HepG2 (cell line): ENCODE measurements around the gene HIGD1C. TPM values are rescaled to one million over a fixed set of nuclear protein-coding genes. Genes with fewer than 3 reads are reported as not detected.

Experiments
- ATAC-seq: fragments of 200-7000 bp; cut with Tn5 transposase; 3 replicates; pipeline ENCODE4 v1.9.1; 2020; ENCODE audit warnings: mild to moderate bottlenecking, moderate library complexity
- BruUV-seq: library from RNA; stranded (reverse); fragments of 400-500 nt; replicated peaks from 2 replicates; lab custom pipeline; 2021; lab: Mats Ljungman, UMichigan
- CTCF ChIA-PET: fragments of 300-600 bp; formaldehyde crosslinking; extraction: SDS; loops from one replicate; lab custom pipeline; 2021; ENCODE audit warnings: low total read pairs, inconsistent platforms, low intra/inter-chr PET ratio; lab: Yijun Ruan, JAX
- POLR2A ChIA-PET: fragments of 350-600 bp; sonication (Branson Sonifier 250); formaldehyde crosslinking; loops from one replicate; lab custom pipeline; 2020; ENCODE audit warnings: antibody characterized with exemption, inconsistent platforms; lab: Yijun Ruan, JAX
- DNase-seq: peaks from one replicate; pipeline ENCODE4 v3.0.0-alpha.2; 2015; ENCODE audit warnings: low spot score
- FAIRE-seq: peaks from 3 replicates; lab custom pipeline; 2011; peaks lifted over from hg19 to GRCh38; lab: Jason Lieb, UNC
- H2AFZ ChIP-seq: one replicate; pipeline ENCODE4 v1.6.1; 2011; ENCODE audit warnings: low read length, inconsistent platforms
- H3K27ac ChIP-seq: fragments of 300-600 bp; 3 replicates; pipeline ENCODE4 v1.8.0; 2011; ENCODE audit warnings: mixed run types, mild to moderate bottlenecking, mixed read lengths, low read length, inconsistent platforms; ENCODE audit not compliant: insufficient read depth; ENCODE audit errors: extremely low read length
- H3K27me3 ChIP-seq, 2 experiments: fragments of 200-600 bp in 1 of 2; 2 replicates in 1 of 2; 3 replicates in 1 of 2; pipeline versions ENCODE4 v1.6.0 to v1.8.0; 2011; ENCODE audit warnings: low read length in 2 of 2, mild to moderate bottlenecking in 2 of 2, moderate library complexity in 2 of 2, inconsistent platforms in 1 of 2; ENCODE audit not compliant: insufficient read depth in 2 of 2, control insufficient read depth in 1 of 2
- H3K36me3 ChIP-seq, 2 experiments: fragments of 200-600 bp in 1 of 2; replicated peaks in 1 of 2; 2 replicates in 1 of 2; 3 replicates in 1 of 2; pipeline versions ENCODE4 v1.5.1 to v1.8.0; 2011; ENCODE audit warnings: low read length in 2 of 2, inconsistent platforms in 1 of 2; ENCODE audit not compliant: insufficient read depth in 2 of 2, control insufficient read depth in 1 of 2
- H3K4me1 ChIP-seq: 2 replicates; pipeline ENCODE4 v1.5.1; 2012; ENCODE audit warnings: low read length, inconsistent platforms; ENCODE audit not compliant: insufficient read depth
- H3K4me2 ChIP-seq: 2 replicates; pipeline ENCODE4 v1.6.0; 2011; ENCODE audit warnings: low read depth, low read length, inconsistent platforms
- H3K4me3 ChIP-seq, 3 experiments: fragments of 200-600 bp in 1 of 3; sonication (generic), shearing (Covaris generic) in 1 of 3; replicated peaks in 1 of 3; 2 replicates each; pipeline ENCODE4 v1.5.1; 2011 to 2016; ENCODE audit warnings: low read length in 3 of 3, inconsistent platforms in 2 of 3, low read depth in 2 of 3, mild to moderate bottlenecking in 2 of 3, control low read depth in 1 of 3, mixed read lengths in 1 of 3; ENCODE audit not compliant: insufficient read depth in 1 of 3
- H3K79me2 ChIP-seq: one replicate; pipeline ENCODE4 v1.6.1; 2011; ENCODE audit warnings: low read length, inconsistent platforms; ENCODE audit not compliant: insufficient read depth
- H3K9ac ChIP-seq: 2 replicates; pipeline ENCODE4 v1.6.0; 2011; ENCODE audit warnings: mild to moderate bottlenecking, low read depth, low read length, inconsistent platforms; ENCODE audit not compliant: insufficient read depth
- H3K9me3 ChIP-seq: 2 replicates; pipeline ENCODE4 v1.5.1; 2012; ENCODE audit warnings: mild to moderate bottlenecking, low read length
- H4K20me1 ChIP-seq: 2 replicates; pipeline ENCODE4 v1.6.0; 2011; ENCODE audit warnings: inconsistent platforms, mild to moderate bottlenecking, low read length, moderate library complexity; ENCODE audit not compliant: insufficient read depth
- AGO2 ChIP-seq: fragments of 200-400 bp; formaldehyde crosslinking; optimal IDR thresholded peaks from 2 replicates; pipeline ENCODE3; 2017; ENCODE audit warnings: mild to moderate bottlenecking, low read depth, low read length, moderate library complexity
- CHCHD3 ChIP-seq: sonication (generic); formaldehyde crosslinking; IDR thresholded peaks from 2 replicates; pipeline ENCODE4 v1.8.0; 2022; ENCODE audit warnings: mild to moderate bottlenecking, missing genetic modification reagents, moderate library complexity
- FOXA3 ChIP-seq: IDR thresholded peaks from 2 replicates; pipeline ENCODE4 v1.6.1; 2016; ENCODE audit warnings: missing genetic modification reagents, missing compliant biosample characterization
- MBD4 ChIP-seq: IDR thresholded peaks from 2 replicates; pipeline ENCODE4 v1.6.1; 2012; ENCODE audit warnings: low read length, inconsistent platforms, borderline replicate concordance
- NFKB2 ChIP-seq: sonication (generic); formaldehyde crosslinking; IDR thresholded peaks from 2 replicates; pipeline ENCODE4 v1.4.0; 2020; ENCODE audit warnings: missing genetic modification reagents, borderline replicate concordance
- RELA ChIP-seq: sonication (generic); formaldehyde crosslinking; IDR thresholded peaks from 2 replicates; pipeline ENCODE4 v1.4.0; 2020; ENCODE audit warnings: missing genetic modification reagents
- U2AF2 ChIP-seq: fragments of 200-400 bp; formaldehyde crosslinking; IDR thresholded peaks from 2 replicates; pipeline ENCODE4 v1.6.1; 2017; ENCODE audit warnings: low read depth, mild to moderate bottlenecking, low read length
- ZFP37 ChIP-seq: sonication (generic); formaldehyde crosslinking; IDR thresholded peaks from 2 replicates; pipeline ENCODE4 v1.4.0; 2020; ENCODE audit warnings: missing genetic modification reagents, borderline replicate concordance
- ZFX ChIP-seq: sonication (generic); formaldehyde crosslinking; IDR thresholded peaks from 2 replicates; pipeline ENCODE4 v1.4.0; 2020; ENCODE audit warnings: mild to moderate bottlenecking, low read depth, missing genetic modification reagents, moderate library complexity
- ZKSCAN8 ChIP-seq: IDR thresholded peaks from 2 replicates; pipeline ENCODE4 v1.6.1; 2016; ENCODE audit warnings: borderline replicate concordance, missing genetic modification reagents, missing compliant biosample characterization
- ZNF230 ChIP-seq: sonication (generic); formaldehyde crosslinking; IDR thresholded peaks from 2 replicates; pipeline ENCODE4 v1.4.0; 2020; ENCODE audit warnings: mild to moderate bottlenecking, missing genetic modification reagents
- ZNF333 ChIP-seq: sonication (generic); formaldehyde crosslinking; IDR thresholded peaks from 2 replicates; pipeline ENCODE4 v1.4.0; 2020; ENCODE audit warnings: mild to moderate bottlenecking, missing genetic modification reagents, borderline replicate concordance
- ZNF749 ChIP-seq: sonication (generic); formaldehyde crosslinking; IDR thresholded peaks from 2 replicates; pipeline ENCODE4 v1.8.0; 2022; ENCODE audit warnings: mild to moderate bottlenecking, missing genetic modification reagents, moderate library complexity, borderline replicate concordance
- WGBS: methylation state at CpG from one replicate; pipeline ENCODE4 v1.1.6; 2017; ENCODE audit warnings: low lambda C conversion rate; 5-methylcytosine and 5-hydroxymethylcytosine counted together
- in situ Hi-C: cut with HindIII; loops from 2 replicates; pipeline ENCODE4 v1.10.0; 2017; ENCODE audit warnings: low pct_unique_long_range_greater_than_20kb; ENCODE audit not compliant: extremely low pct_ligation_motif_present
- intact Hi-C: fragments of 100-400 bp; cut with micrococcal nuclease; formaldehyde crosslinking; loops from one replicate; pipeline ENCODE4 v1.10.0; 2022; ENCODE audit not compliant: unreplicated experiment
- polyA plus RNA-seq, 8 experiments: library from polyadenylated mRNA; depleted of rRNA in 3 of 8; stranded (reverse) in 7 of 8; unstranded in 1 of 8; fragments of >200 nt; fragmentation: Illumina TruSeq in 4 of 8; extraction: Trizol in 4 of 8; gene quantifications; 2 replicates each; pipeline versions ENCODE4 v1.2.1 to v1.2.3, GENCODE V29; 2011 to 2016; ENCODE audit warnings: low read depth in 4 of 8, missing spikeins in 1 of 8, mixed read lengths in 1 of 8; ENCODE audit not compliant: insufficient read depth in 1 of 8
- total RNA-seq, 5 experiments: library from RNA; depleted of rRNA; stranded (reverse); fragments of >200 nt; fragmentation: Illumina TruSeq; extraction: Trizol; gene quantifications; 2 replicates each; pipeline ENCODE4 v1.2.3, GENCODE V29; 2016; ENCODE audit warnings: low read depth in 1 of 5
- TF ChIP-seq, protein P1 (sequence below): sonication (generic); formaldehyde crosslinking; IDR thresholded peaks from 2 replicates; pipeline ENCODE4 v1.9.0; 2021; ENCODE audit warnings: missing genetic modification reagents, borderline replicate concordance
- TF ChIP-seq, protein P2 (sequence below): sonication (generic); formaldehyde crosslinking; IDR thresholded peaks from 2 replicates; pipeline ENCODE4 v1.4.0; 2020; ENCODE audit warnings: mild to moderate bottlenecking, missing genetic modification reagents
- TF ChIP-seq, protein P3 (sequence below): sonication (generic); formaldehyde crosslinking; IDR thresholded peaks from 2 replicates; pipeline ENCODE4; 2020; ENCODE audit warnings: missing genetic modification reagents, mild to moderate bottlenecking, borderline replicate concordance
- TF ChIP-seq, protein P4 (sequence below): sonication (generic); formaldehyde crosslinking; IDR thresholded peaks from 2 replicates; pipeline ENCODE4 v1.4.0; 2020; ENCODE audit warnings: missing genetic modification reagents

The HIGD1C gene
- total and polyA plus RNA-seq, 2 of the 13 experiments (the other 11 are each of a cell fraction or from before 2014, with no cell fraction given), result not detected

DNA sequence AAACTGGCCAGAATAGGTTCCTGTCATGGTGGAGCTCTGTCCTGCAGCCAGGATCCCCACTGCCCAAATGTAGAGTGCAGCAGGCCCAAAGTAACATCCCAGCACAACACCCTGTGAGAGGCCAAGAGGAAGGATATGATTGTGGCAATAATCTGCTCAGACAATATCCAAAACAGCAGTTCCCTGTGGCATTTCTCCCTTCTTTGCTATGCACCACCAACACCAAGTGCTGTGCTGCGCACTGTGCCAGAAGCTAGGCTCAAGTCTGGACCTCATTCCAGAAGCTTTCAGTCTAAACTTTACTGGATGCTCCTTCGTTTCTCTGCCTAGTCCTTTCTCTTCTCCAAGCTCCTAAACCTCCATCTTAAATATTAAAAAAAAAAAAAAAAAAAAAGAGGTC, 40.5 kb downstream of the HIGD1C start:
- intact Hi-C loops, result no loop called here
- in situ Hi-C loops, result no loop called here
- Histone ChIP-seq H2AFZ (no peak overlapping the region), H3K79me2 (no peaks in the 10 kb centered on the region), H3K4me1 (peaks cover 3% of the 10 kb centered on the region; the same call in 1 of the 2 replicates), H3K4me2 (no peak overlapping the region), H3K9me3 (no peaks in the 10 kb centered on the region), H3K27me3 (no peaks in the 10 kb centered on the region), H4K20me1 (no peaks in the 10 kb centered on the region), H3K36me3 (peaks cover 29 to 70% of the 10 kb centered on the region in 2 experiments), H3K9ac (no peak overlapping the region), H3K4me3 (no peak overlapping the region), H3K27ac (no peak overlapping the region)
- ATAC-seq, result no peak
- CTCF ChIA-PET, result no interaction called here
- WGBS, result 49% methylated on average over 2 of the region's 2 CpGs
- no peak for DNase-seq
- BruUV-seq, result no TSS peak
- FAIRE-seq, result no peak
- POLR2A ChIA-PET, result no interaction called here
- TF ChIP-seq AGO2 (no peak), FOXA3 (CRISPR knock-in tag) (no peak), U2AF2 (no peak), ZKSCAN8 (CRISPR knock-in tag) (no peak), ZFP37 (CRISPR knock-in tag) (no peak), ZNF749 (CRISPR knock-in tag) (no peak), MBD4 (no peak), RELA (CRISPR knock-in tag) (no peak), CHCHD3 (CRISPR knock-in tag) (no peak), ZFX (CRISPR knock-in tag) (no peak), NFKB2 (CRISPR knock-in tag) (no peak), ZNF333 (CRISPR knock-in tag) (no peak), ZNF230 (no peak)
- TF ChIP-seq, protein P1, sequence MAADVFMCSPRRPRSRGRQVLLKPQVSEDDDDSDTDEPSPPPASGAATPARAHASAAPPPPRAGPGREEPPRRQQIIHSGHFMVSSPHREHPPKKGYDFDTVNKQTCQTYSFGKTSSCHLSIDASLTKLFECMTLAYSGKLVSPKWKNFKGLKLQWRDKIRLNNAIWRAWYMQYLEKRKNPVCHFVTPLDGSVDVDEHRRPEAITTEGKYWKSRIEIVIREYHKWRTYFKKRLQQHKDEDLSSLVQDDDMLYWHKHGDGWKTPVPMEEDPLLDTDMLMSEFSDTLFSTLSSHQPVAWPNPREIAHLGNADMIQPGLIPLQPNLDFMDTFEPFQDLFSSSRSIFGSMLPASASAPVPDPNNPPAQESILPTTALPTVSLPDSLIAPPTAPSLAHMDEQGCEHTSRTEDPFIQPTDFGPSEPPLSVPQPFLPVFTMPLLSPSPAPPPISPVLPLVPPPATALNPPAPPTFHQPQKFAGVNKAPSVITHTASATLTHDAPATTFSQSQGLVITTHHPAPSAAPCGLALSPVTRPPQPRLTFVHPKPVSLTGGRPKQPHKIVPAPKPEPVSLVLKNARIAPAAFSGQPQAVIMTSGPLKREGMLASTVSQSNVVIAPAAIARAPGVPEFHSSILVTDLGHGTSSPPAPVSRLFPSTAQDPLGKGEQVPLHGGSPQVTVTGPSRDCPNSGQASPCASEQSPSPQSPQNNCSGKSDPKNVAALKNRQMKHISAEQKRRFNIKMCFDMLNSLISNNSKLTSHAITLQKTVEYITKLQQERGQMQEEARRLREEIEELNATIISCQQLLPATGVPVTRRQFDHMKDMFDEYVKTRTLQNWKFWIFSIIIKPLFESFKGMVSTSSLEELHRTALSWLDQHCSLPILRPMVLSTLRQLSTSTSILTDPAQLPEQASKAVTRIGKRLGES, result no peak
- TF ChIP-seq, protein P2, sequence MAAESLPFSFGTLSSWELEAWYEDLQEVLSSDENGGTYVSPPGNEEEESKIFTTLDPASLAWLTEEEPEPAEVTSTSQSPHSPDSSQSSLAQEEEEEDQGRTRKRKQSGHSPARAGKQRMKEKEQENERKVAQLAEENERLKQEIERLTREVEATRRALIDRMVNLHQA (CRISPR knock-in tag), result no peak
- TF ChIP-seq, protein P3, sequence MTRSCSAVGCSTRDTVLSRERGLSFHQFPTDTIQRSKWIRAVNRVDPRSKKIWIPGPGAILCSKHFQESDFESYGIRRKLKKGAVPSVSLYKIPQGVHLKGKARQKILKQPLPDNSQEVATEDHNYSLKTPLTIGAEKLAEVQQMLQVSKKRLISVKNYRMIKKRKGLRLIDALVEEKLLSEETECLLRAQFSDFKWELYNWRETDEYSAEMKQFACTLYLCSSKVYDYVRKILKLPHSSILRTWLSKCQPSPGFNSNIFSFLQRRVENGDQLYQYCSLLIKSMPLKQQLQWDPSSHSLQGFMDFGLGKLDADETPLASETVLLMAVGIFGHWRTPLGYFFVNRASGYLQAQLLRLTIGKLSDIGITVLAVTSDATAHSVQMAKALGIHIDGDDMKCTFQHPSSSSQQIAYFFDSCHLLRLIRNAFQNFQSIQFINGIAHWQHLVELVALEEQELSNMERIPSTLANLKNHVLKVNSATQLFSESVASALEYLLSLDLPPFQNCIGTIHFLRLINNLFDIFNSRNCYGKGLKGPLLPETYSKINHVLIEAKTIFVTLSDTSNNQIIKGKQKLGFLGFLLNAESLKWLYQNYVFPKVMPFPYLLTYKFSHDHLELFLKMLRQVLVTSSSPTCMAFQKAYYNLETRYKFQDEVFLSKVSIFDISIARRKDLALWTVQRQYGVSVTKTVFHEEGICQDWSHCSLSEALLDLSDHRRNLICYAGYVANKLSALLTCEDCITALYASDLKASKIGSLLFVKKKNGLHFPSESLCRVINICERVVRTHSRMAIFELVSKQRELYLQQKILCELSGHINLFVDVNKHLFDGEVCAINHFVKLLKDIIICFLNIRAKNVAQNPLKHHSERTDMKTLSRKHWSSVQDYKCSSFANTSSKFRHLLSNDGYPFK, result no peak
- TF ChIP-seq, protein P4, sequence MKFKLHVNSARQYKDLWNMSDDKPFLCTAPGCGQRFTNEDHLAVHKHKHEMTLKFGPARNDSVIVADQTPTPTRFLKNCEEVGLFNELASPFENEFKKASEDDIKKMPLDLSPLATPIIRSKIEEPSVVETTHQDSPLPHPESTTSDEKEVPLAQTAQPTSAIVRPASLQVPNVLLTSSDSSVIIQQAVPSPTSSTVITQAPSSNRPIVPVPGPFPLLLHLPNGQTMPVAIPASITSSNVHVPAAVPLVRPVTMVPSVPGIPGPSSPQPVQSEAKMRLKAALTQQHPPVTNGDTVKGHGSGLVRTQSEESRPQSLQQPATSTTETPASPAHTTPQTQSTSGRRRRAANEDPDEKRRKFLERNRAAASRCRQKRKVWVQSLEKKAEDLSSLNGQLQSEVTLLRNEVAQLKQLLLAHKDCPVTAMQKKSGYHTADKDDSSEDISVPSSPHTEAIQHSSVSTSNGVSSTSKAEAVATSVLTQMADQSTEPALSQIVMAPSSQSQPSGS (CRISPR knock-in tag), result no peak
